Naive thymus-derived CD4-positive, alpha-beta T cell (primary cell): ENCODE data around the gene PRDM16. TPM values are rescaled to one million over a fixed set of nuclear protein-coding genes. Genes with fewer than 3 reads are reported as not detected.

Experiments used
- ATAC-seq: fragments of 150-1000 bp; cut with Tn5 transposase; 2 replicates; pipeline ENCODE4 v1.10.0; 2021; ENCODE audit warnings: mild to moderate bottlenecking, moderate library complexity
- CTCF ChIA-PET: fragments of 350-600 bp; sonication (Branson Sonifier 250); formaldehyde crosslinking; loops from one replicate; lab custom pipeline; 2021; ENCODE audit warnings: antibody characterized with exemption; lab: Charles Lee
- POLR2A ChIA-PET: fragments of 350-600 bp; sonication (Branson Sonifier 250); formaldehyde crosslinking; loops from one replicate; lab custom pipeline; 2021; ENCODE audit warnings: antibody characterized with exemption, inconsistent platforms; lab: Charles Lee
- DNase-seq, 9 donors: peaks; one replicate each; pipeline versions ENCODE4 v3.0.0 to v3.0.0-alpha.2; 2020 to 2022; ENCODE audit warnings: mixed read lengths in 1 of 9
- H3K27ac ChIP-seq: one replicate; pipeline ENCODE4 v1.7.0; 2013; ENCODE audit warnings: mild to moderate bottlenecking, low read depth, low read length, moderate library complexity
- H3K27me3 ChIP-seq, 2 donors: one replicate each; pipeline ENCODE4 v1.7.0; 2013; ENCODE audit warnings: low read length in 2 of 2, mild to moderate bottlenecking in 2 of 2, moderate library complexity in 2 of 2; ENCODE audit not compliant: control insufficient read depth in 2 of 2, insufficient read depth in 2 of 2
- H3K36me3 ChIP-seq, 3 experiments: 1 replicate in 2 of 3; 2 replicates in 1 of 3; pipeline ENCODE4 v1.7.0; 2013; ENCODE audit warnings: low read length in 3 of 3, mild to moderate bottlenecking in 3 of 3, moderate library complexity in 1 of 3; ENCODE audit not compliant: insufficient read depth in 3 of 3, control insufficient read depth in 2 of 3
- H3K4me1 ChIP-seq, 2 donors: one replicate each; pipeline ENCODE4 v1.7.0; 2013; ENCODE audit warnings: low read length in 2 of 2, mild to moderate bottlenecking in 2 of 2, moderate library complexity in 1 of 2; ENCODE audit not compliant: control insufficient read depth in 2 of 2, insufficient read depth in 2 of 2
- H3K4me3 ChIP-seq: 2 replicates; pipeline ENCODE4 v1.7.0; 2013; ENCODE audit warnings: mild to moderate bottlenecking, low read length
- H3K9me3 ChIP-seq, 3 experiments: 1 replicate in 2 of 3; 2 replicates in 1 of 3; pipeline ENCODE4 v1.7.0; 2013; ENCODE audit warnings: low read length in 3 of 3; ENCODE audit not compliant: control insufficient read depth in 2 of 3
- H3K27ac Mint-ChIP-seq, 9 donors: one replicate each; pipeline ENCODE4 v1.8.0; 2020 to 2022; ENCODE audit warnings: mixed read lengths in 9 of 9, mild to moderate bottlenecking in 8 of 9, moderate library complexity in 5 of 9, inconsistent platforms in 2 of 9
- H3K27me3 Mint-ChIP-seq, 5 donors: one replicate each; pipeline ENCODE4 v1.8.0; 2021 to 2022; ENCODE audit warnings: mixed read lengths in 5 of 5, mild to moderate bottlenecking in 1 of 5
- H3K36me3 Mint-ChIP-seq, 5 donors: one replicate each; pipeline ENCODE4 v1.8.0; 2020 to 2022; ENCODE audit warnings: mixed read lengths in 5 of 5, mild to moderate bottlenecking in 3 of 5, inconsistent platforms in 1 of 5
- H3K4me1 Mint-ChIP-seq, 7 donors: one replicate each; pipeline ENCODE4 v1.8.0; 2020 to 2022; ENCODE audit warnings: mixed read lengths in 7 of 7, mild to moderate bottlenecking in 3 of 7, inconsistent platforms in 1 of 7
- H3K4me3 Mint-ChIP-seq, 10 donors: one replicate each; pipeline ENCODE4 v1.8.0; 2020 to 2022; ENCODE audit warnings: mild to moderate bottlenecking in 10 of 10, mixed read lengths in 10 of 10, moderate library complexity in 6 of 10, inconsistent platforms in 2 of 10
- H3K9me3 Mint-ChIP-seq, 11 donors: one replicate each; pipeline ENCODE4 v1.8.0; 2020 to 2022; ENCODE audit warnings: mixed read lengths in 11 of 11, mild to moderate bottlenecking in 4 of 11, inconsistent platforms in 1 of 11, moderate library complexity in 1 of 11
- intact Hi-C, 2 donors: fragments of 100-400 bp; cut with micrococcal nuclease; formaldehyde crosslinking; loops; one replicate each; pipeline ENCODE4 v1.15.1; 2023
- polyA plus RNA-seq, 2 donors: library from polyadenylated mRNA; unstranded; fragments of 300-500 nt; fragmentation: Illumina TruSeq; gene quantifications; one replicate each; pipeline ENCODE4 v1.2.3, GENCODE V29; 2021
- total RNA-seq, 6 experiments: library from RNA in 5 of 6; stranded (reverse) in 5 of 6; gene quantifications; 1 replicate in 5 of 6; 2 replicates in 1 of 6; pipeline ENCODE4 v1.2.3 and lab custom pipeline; 2021 to 2026

The PRDM16 gene
- total and polyA plus RNA-seq, 7 experiments from 2014 or later: 0.05 to 0.61 (median 0.36) TPM; not detected in 2

DNA sequence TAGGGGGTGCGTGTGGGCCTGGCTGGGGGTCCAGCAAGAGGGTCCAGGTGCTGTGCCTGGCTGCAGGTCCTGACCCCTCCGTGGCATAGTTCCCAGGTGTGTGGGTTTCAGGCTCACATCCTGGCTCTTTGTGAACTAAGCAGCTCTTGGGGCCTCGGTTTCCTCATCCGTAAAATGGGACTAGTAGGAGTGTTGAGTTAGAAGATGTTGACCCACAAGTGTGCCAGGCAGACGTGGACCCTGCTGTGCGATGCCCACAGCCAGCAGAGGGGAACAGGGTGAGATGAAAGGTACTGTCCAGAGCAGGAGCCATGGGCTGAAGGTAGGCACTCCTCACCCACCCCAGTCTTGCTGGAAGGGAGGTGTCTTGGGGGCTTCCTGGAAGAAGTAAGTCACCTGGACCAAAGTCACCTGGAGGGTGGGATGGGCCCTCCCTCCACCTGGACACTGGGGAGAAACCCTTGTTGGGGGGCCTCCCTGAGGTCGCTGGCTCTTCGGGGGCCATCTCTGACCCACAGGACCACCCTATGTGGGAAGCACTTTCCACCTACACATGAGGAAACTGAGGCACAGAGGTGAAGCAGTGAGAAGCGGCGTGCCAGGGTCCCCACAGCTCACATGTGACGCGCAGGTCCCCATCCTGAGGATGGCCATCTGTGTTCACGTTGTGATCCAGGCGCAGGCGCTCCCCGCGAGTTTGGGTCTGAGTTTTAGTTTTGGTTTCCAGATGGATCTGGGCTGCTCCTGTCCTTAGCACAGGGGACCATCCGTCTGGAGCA, 386.9 kb downstream of the PRDM16 start:
- DNase-seq (no peak), ATAC-seq (no peak)
- H3K4me1 ChIP-seq: peaks cover 9 to 11% of the 10 kb centered on the region in 2 donors
- H3K4me3 ChIP-seq: no peak overlapping the region
- no peaks in the 10 kb centered on the region for H3K9me3 Mint-ChIP-seq
- H3K36me3 Mint-ChIP-seq: no peaks in the 10 kb centered on the region
- intact Hi-C loops: no loop called here
- ChIA-PET CTCF (no interaction called here), POLR2A (no interaction called here)
- peaks cover 0 to 4% (median 0%) of the 10 kb centered on the region in 7 donors for H3K4me1 Mint-ChIP-seq
- no peak overlapping the region for H3K27ac ChIP-seq
- H3K27me3 ChIP-seq: peaks cover 0 to 11% of the 10 kb centered on the region in 2 donors
- H3K27me3 Mint-ChIP-seq: peaks cover 4 to 14% (median 6%) of the 10 kb centered on the region in 5 donors
- H3K9me3 ChIP-seq: no peaks in the 10 kb centered on the region
- H3K36me3 ChIP-seq: no peaks in the 10 kb centered on the region
- no peak overlapping the region for H3K27ac Mint-ChIP-seq
- peak overlapping the region in 9 of 10 donors; percentile 42 to 81 (median 70) for H3K4me3 Mint-ChIP-seq

GRCh38 chr1:3456449-3456963, 387.5 kb downstream of the PRDM16 start:
- Histone ChIP-seq H3K4me3 (no peak overlapping the region), H3K4me1 (peaks cover 9 to 11% of the 10 kb centered on the region in 2 donors), H3K9me3 (no peaks in the 10 kb centered on the region), H3K27me3 (peaks cover 0 to 11% of the 10 kb centered on the region in 2 donors), H3K36me3 (no peaks in the 10 kb centered on the region), H3K27ac (no peak overlapping the region)
- POLR2A ChIA-PET: no interaction called here
- Mint-ChIP-seq H3K4me1 (peaks cover 0 to 4% (median 0%) of the 10 kb centered on the region in 7 donors), H3K27me3 (peaks cover 3 to 14% (median 3%) of the 10 kb centered on the region in 5 donors), H3K9me3 (no peaks in the 10 kb centered on the region), H3K4me3 (peak overlapping the region in 3 of 10 donors; percentile 11 to 81 (median 51)), H3K36me3 (no peaks in the 10 kb centered on the region), H3K27ac (no peak overlapping the region)
- intact Hi-C loops: no loop called here
- ATAC-seq: no peak
- no peak for DNase-seq
- CTCF ChIA-PET: no interaction called here

- no peaks in the 10 kb centered on the region for H3K9me3 Mint-ChIP-seq
- H3K4me3 Mint-ChIP-seq: no peak overlapping the region
- Histone ChIP-seq H3K27ac (no peak overlapping the region), H3K27me3 (peaks cover 0 to 11% of the 10 kb centered on the region in 2 donors), H3K4me1 (peaks cover 9 to 11% of the 10 kb centered on the region in 2 donors), H3K36me3 (no peaks in the 10 kb centered on the region), H3K4me3 (no peak overlapping the region), H3K9me3 (no peaks in the 10 kb centered on the region)
- ChIA-PET CTCF (no interaction called here), POLR2A (no interaction called here)
- no peak for DNase-seq
- intact Hi-C loops: no loop called here
- H3K36me3 Mint-ChIP-seq: no peaks in the 10 kb centered on the region
- H3K4me1 Mint-ChIP-seq: peaks cover 0 to 5% (median 0%) of the 10 kb centered on the region in 7 donors
- ATAC-seq: no peak
- H3K27me3 Mint-ChIP-seq: peaks cover 0 to 14% (median 0%) of the 10 kb centered on the region in 5 donors
- no peak overlapping the region for H3K27ac Mint-ChIP-seq
These were observed 388.2 kb downstream of the PRDM16 start for GRCh38 chr1:3456964-3457909.

- CTCF ChIA-PET: no interaction called here
- H3K27me3 Mint-ChIP-seq: peaks cover 0 to 13% (median 0%) of the 10 kb centered on the region in 5 donors
- H3K27me3 ChIP-seq: peaks cover 0 to 8% of the 10 kb centered on the region in 2 donors
- intact Hi-C loops: no loop called here
- no peak overlapping the region for H3K4me3 ChIP-seq
- peaks cover 0 to 5% (median 0%) of the 10 kb centered on the region in 7 donors for H3K4me1 Mint-ChIP-seq
- H3K4me1 ChIP-seq: peaks cover 9 to 11% of the 10 kb centered on the region in 2 donors
- no peak overlapping the region for H3K4me3 Mint-ChIP-seq
- POLR2A ChIA-PET: no interaction called here
- no peaks in the 10 kb centered on the region for H3K36me3 Mint-ChIP-seq
- DNase-seq: no peak
- H3K9me3 Mint-ChIP-seq: no peaks in the 10 kb centered on the region
- no peaks in the 10 kb centered on the region for H3K9me3 ChIP-seq
- H3K36me3 ChIP-seq: no peaks in the 10 kb centered on the region
- ATAC-seq: no peak
- H3K27ac Mint-ChIP-seq: peak overlapping the region in 2 of 9 donors; percentile 11 to 19
- no peak overlapping the region for H3K27ac ChIP-seq
These were observed 389.2 kb downstream of the PRDM16 start for GRCh38 chr1:3457910-3458883.

GRCh38 chr1:3459051-3459908, 390.3 kb downstream of the PRDM16 start:
- intact Hi-C loops: no loop called here
- ChIA-PET CTCF (no interaction called here), POLR2A (no interaction called here)
- peaks cover 0 to 5% (median 0%) of the 10 kb centered on the region in 7 donors for H3K4me1 Mint-ChIP-seq
- H3K27me3 Mint-ChIP-seq: peaks cover 0 to 9% (median 0%) of the 10 kb centered on the region in 5 donors
- Histone ChIP-seq H3K27ac (no peak overlapping the region), H3K4me3 (no peak overlapping the region), H3K9me3 (no peaks in the 10 kb centered on the region), H3K36me3 (no peaks in the 10 kb centered on the region), H3K27me3 (no peaks in the 10 kb centered on the region), H3K4me1 (no peaks in the 10 kb centered on the region)
- H3K9me3 Mint-ChIP-seq: no peaks in the 10 kb centered on the region
- ATAC-seq: no peak
- no peak overlapping the region for H3K4me3 Mint-ChIP-seq
- no peak for DNase-seq
- H3K36me3 Mint-ChIP-seq: no peaks in the 10 kb centered on the region
- H3K27ac Mint-ChIP-seq: no peak overlapping the region
